WTC11 (cell line): Measurements from ENCODE around the gene RNASEH1.
"Not testable (repeated sequence)": the region's sequence is repeated elsewhere in the genome, so short reads cannot be mapped to it uniquely, and the experiment has no call there.

Source experiments
- CREM ChIP-seq: sonication (generic); formaldehyde crosslinking; IDR thresholded peaks from 2 replicates; pipeline ENCODE4 v1.8.1; 2022; ENCODE audit warnings: mild to moderate bottlenecking, missing genetic modification reagents, moderate library complexity
- CTCF ChIP-seq: fragments of 200-600 bp; IDR thresholded peaks from 2 replicates; pipeline ENCODE4 v1.8.0; 2022; ENCODE audit warnings: antibody characterized with exemption
- FOXP1 ChIP-seq: sonication (generic); formaldehyde crosslinking; IDR thresholded peaks from 2 replicates; pipeline ENCODE4 v1.8.0; 2022; ENCODE audit warnings: missing genetic modification reagents, mild to moderate bottlenecking, moderate library complexity, borderline replicate concordance
- MAX ChIP-seq: sonication (generic); formaldehyde crosslinking; IDR thresholded peaks from 2 replicates; pipeline ENCODE4 v1.8.0; 2022; ENCODE audit warnings: mild to moderate bottlenecking, missing genetic modification reagents
- STAT6 ChIP-seq: sonication (generic); formaldehyde crosslinking; conservative IDR thresholded peaks from 2 replicates; pipeline ENCODE4 v1.8.1; 2023; ENCODE audit warnings: mild to moderate bottlenecking, low read depth, missing genetic modification reagents, moderate library complexity
- USF2 ChIP-seq: sonication (generic); formaldehyde crosslinking; IDR thresholded peaks from 2 replicates; pipeline ENCODE4 v1.8.1; 2023; ENCODE audit warnings: mild to moderate bottlenecking, missing genetic modification reagents, moderate library complexity

GRCh38 chr2:3576263-3576630 lies 18.1 kb upstream of the RNASEH1 start:
- not testable (repeated sequence) for TF ChIP-seq FOXP1; CTCF; STAT6 (CRISPR knock-in tag); CREM (CRISPR knock-in tag); USF2 (CRISPR knock-in tag); MAX (CRISPR knock-in tag)
